Caco-2 (cell line): ENCODE data around the gene PPP6R2. TPM values are rescaled to one million over a fixed set of nuclear protein-coding genes. Genes with fewer than 3 reads are reported as not detected.
A peak's percentile ranks its signal among the peaks of the same experiment; 100 is the strongest.

Source experiments
- BruUV-seq: library from RNA; stranded (reverse); fragments of 400-500 nt; replicated peaks from 2 replicates; lab custom pipeline; 2021; lab: Mats Ljungman, UMichigan
- CTCF ChIA-PET: fragments of 300-600 bp; sonication (Branson Sonifier 250); formaldehyde crosslinking; loops from one replicate; lab custom pipeline; 2022; ENCODE audit warnings: antibody characterized with exemption; lab: Charles Lee
- POLR2A ChIA-PET: fragments of 300-600 bp; sonication (Branson Sonifier 250); formaldehyde crosslinking; loops from one replicate; lab custom pipeline; 2022; ENCODE audit warnings: antibody characterized with exemption; lab: Charles Lee
- DNase-seq, 2 experiments: peaks; one replicate each; pipeline versions ENCODE4 v3.0.0 to v3.0.0-alpha.2; 2020 to 2022
- H3K27me3 ChIP-seq: replicated peaks from 2 replicates; pipeline ENCODE4 v1.6.0; 2011; ENCODE audit warnings: low read length; ENCODE audit not compliant: control insufficient read depth, insufficient read depth
- H3K36me3 ChIP-seq: 2 replicates; pipeline ENCODE4 v1.5.1; 2011; ENCODE audit warnings: low read length; ENCODE audit not compliant: control insufficient read depth, insufficient read depth
- H3K4me1 ChIP-seq: fragments of 250-450 bp; sonication (Bioruptor Pico); 2 replicates; pipeline ENCODE4 v1.5.1; 2020; ENCODE audit warnings: mild to moderate bottlenecking
- H3K4me3 ChIP-seq: 2 replicates; pipeline ENCODE4 v1.5.1; 2011; ENCODE audit warnings: low read depth, mild to moderate bottlenecking, control low read depth, low read length
- H3K9me3 ChIP-seq: fragments of 250-450 bp; sonication (Bioruptor Pico); 2 replicates; pipeline ENCODE4 v1.5.1; 2020; ENCODE audit warnings: mild to moderate bottlenecking, moderate library complexity
- H3K27ac Mint-ChIP-seq: one replicate; pipeline ENCODE4 v1.8.0; 2022; ENCODE audit warnings: mixed read lengths; ENCODE audit not compliant: unreplicated experiment
- H3K27me3 Mint-ChIP-seq: one replicate; pipeline ENCODE4 v1.8.0; 2022; ENCODE audit warnings: mixed read lengths; ENCODE audit not compliant: insufficient read depth, unreplicated experiment
- H3K36me3 Mint-ChIP-seq: one replicate; pipeline ENCODE4 v1.8.0; 2022; ENCODE audit warnings: mild to moderate bottlenecking, mixed read lengths; ENCODE audit not compliant: insufficient read depth, unreplicated experiment
- H3K4me1 Mint-ChIP-seq: one replicate; pipeline ENCODE4 v1.8.0; 2022; ENCODE audit warnings: low read depth, mixed read lengths; ENCODE audit not compliant: unreplicated experiment
- H3K4me3 Mint-ChIP-seq: one replicate; pipeline ENCODE4 v1.8.0; 2022; ENCODE audit warnings: mild to moderate bottlenecking, moderate library complexity, mixed read lengths; ENCODE audit not compliant: unreplicated experiment
- H3K9me3 Mint-ChIP-seq: one replicate; pipeline ENCODE4 v1.8.0; 2022; ENCODE audit warnings: mixed read lengths; ENCODE audit not compliant: unreplicated experiment
- CTCF ChIP-seq, 2 experiments: fragments of 200-600 bp in 1 of 2; IDR thresholded peaks; 1 replicate in 1 of 2; 2 replicates in 1 of 2; pipeline versions ENCODE4 v1.5.1 to v1.8.0; 2011 to 2022; ENCODE audit warnings: antibody characterized with exemption in 1 of 2, control low read depth in 1 of 2, inconsistent platforms in 1 of 2, low read depth in 1 of 2, low read length in 1 of 2, mild to moderate bottlenecking in 1 of 2, moderate library complexity in 1 of 2; ENCODE audit not compliant: insufficient read depth in 1 of 2, severe bottlenecking in 1 of 2, unreplicated experiment in 1 of 2
- intact Hi-C: fragments of 100-400 bp; cut with micrococcal nuclease; formaldehyde crosslinking; loops from one replicate; pipeline ENCODE4 v1.10.0; 2022; ENCODE audit not compliant: unreplicated experiment
- total RNA-seq: library from RNA; stranded (reverse); gene quantifications from 2 replicates; pipeline ENCODE4 v1.2.3, GENCODE V29; 2022

The PPP6R2 gene
- total RNA-seq, 1 experiment from 2014 or later: 60.7 TPM

GRCh38 chr22:50399751-50400331, 56.7 kb downstream of the PPP6R2 start:
- Histone ChIP-seq H3K4me3 (no peak overlapping the region), H3K36me3 (peaks cover 7% of the 10 kb centered on the region), H3K4me1 (peaks cover 24% of the 10 kb centered on the region), H3K27me3 (no peaks in the 10 kb centered on the region), H3K9me3 (no peaks in the 10 kb centered on the region)
- ChIA-PET POLR2A (interaction anchor here (0.6 kb wide), 1 partner anchor 31 kb away, joined by 3 read pairs; no protein-coding TSS in a partner anchor), CTCF (interaction anchor here (0.6 to 1.9 kb wide), 5 partner anchors 12 to 108 kb away, joined by 3 to 8 read pairs (median 4); partner anchors contain the start of gene NCAPH2)
- DNase-seq: peak; percentile 53 to 62
- Mint-ChIP-seq H3K36me3 (peaks cover 64% of the 10 kb centered on the region), H3K4me1 (peaks cover 18% of the 10 kb centered on the region), H3K4me3 (no peak overlapping the region), H3K27ac (no peak overlapping the region), H3K9me3 (no peaks in the 10 kb centered on the region), H3K27me3 (no peaks in the 10 kb centered on the region)
- no TSS peak for BruUV-seq
- intact Hi-C loops: loop anchor here (10.0 kb wide), 1 partner anchor 105 kb away; the partner anchor contains the start of genes LMF2 and NCAPH2
- peak; percentile 26 to 62 for TF ChIP-seq CTCF (IDR thresholded peaks at IDR 0.05; ENCODE audit: insufficient read depth in 1 of 2, low read depth in 1 of 2, low read length in 1 of 2, severe bottlenecking in 1 of 2, unreplicated experiment in 1 of 2)

- ChIA-PET POLR2A (interaction anchor here (0.6 kb wide), 1 partner anchor 31 kb away, joined by 3 read pairs; no protein-coding TSS in a partner anchor), CTCF (interaction anchor here (0.6 to 1.9 kb wide), 5 partner anchors 13 to 108 kb away, joined by 3 to 8 read pairs (median 4); partner anchors contain the start of gene NCAPH2)
- peaks cover 24% of the 10 kb centered on the region for H3K4me1 ChIP-seq
- TF ChIP-seq CTCF (IDR thresholded peaks at IDR 0.05; ENCODE audit: insufficient read depth in 1 of 2, low read depth in 1 of 2, low read length in 1 of 2, severe bottlenecking in 1 of 2, unreplicated experiment in 1 of 2): no peak
- H3K4me1 Mint-ChIP-seq: peaks cover 12% of the 10 kb centered on the region
- no peak for DNase-seq
- H3K9me3 Mint-ChIP-seq: no peaks in the 10 kb centered on the region
- no peak overlapping the region for H3K4me3 Mint-ChIP-seq
- no peaks in the 10 kb centered on the region for H3K27me3 Mint-ChIP-seq
- no TSS peak for BruUV-seq
- no peaks in the 10 kb centered on the region for H3K9me3 ChIP-seq
- H3K36me3 Mint-ChIP-seq: peaks cover 60% of the 10 kb centered on the region
- intact Hi-C loops: no loop called here
- H3K27ac Mint-ChIP-seq: no peak overlapping the region
- H3K27me3 ChIP-seq: no peaks in the 10 kb centered on the region
- H3K4me3 ChIP-seq: no peak overlapping the region
- H3K36me3 ChIP-seq: peaks cover 6% of the 10 kb centered on the region
Measured at GRCh38 chr22:50400406-50400805, 57.3 kb downstream of the PPP6R2 start.

GRCh38 chr22:50400931-50401330, 57.8 kb downstream of the PPP6R2 start:
- POLR2A ChIA-PET: no interaction called here
- CTCF ChIA-PET: no interaction called here
- TF ChIP-seq CTCF (IDR thresholded peaks at IDR 0.05; ENCODE audit: insufficient read depth in 1 of 2, low read depth in 1 of 2, low read length in 1 of 2, severe bottlenecking in 1 of 2, unreplicated experiment in 1 of 2): no peak

More at GRCh38 chr22:50400931-50401330, 57.8 kb downstream of the PPP6R2 start:
- peaks cover 64% of the 10 kb centered on the region for H3K36me3 Mint-ChIP-seq
- no peaks in the 10 kb centered on the region for H3K9me3 ChIP-seq
- H3K27me3 Mint-ChIP-seq: no peaks in the 10 kb centered on the region
- no peak for DNase-seq
- intact Hi-C loops: no loop called here
- peaks cover 5% of the 10 kb centered on the region for H3K36me3 ChIP-seq
- no peak overlapping the region for H3K27ac Mint-ChIP-seq
- peaks cover 12% of the 10 kb centered on the region for H3K4me1 Mint-ChIP-seq
- no peaks in the 10 kb centered on the region for H3K27me3 ChIP-seq
- BruUV-seq: no TSS peak
- H3K4me1 ChIP-seq: peaks cover 24% of the 10 kb centered on the region
- no peaks in the 10 kb centered on the region for H3K9me3 Mint-ChIP-seq
- no peak overlapping the region for H3K4me3 Mint-ChIP-seq
- no peak overlapping the region for H3K4me3 ChIP-seq
